ENCODE results near the gene RALGPS2. TPM values are rescaled to one million over a fixed set of nuclear protein-coding genes. Genes with fewer than 3 reads are reported as not detected.

RALGPS2 gene
- total RNA-seq, 1 donor from 2014 or later: 47.8 TPM

GRCh38 chr1:178870944-178871343 is 145.9 kb downstream of the RALGPS2 start, which contains the start of gene ANGPTL1:
Gene ANGPTL1, minus strand, starts transcription at chr1:178871077. Its CDS starts 5,301 bp downstream, at chr1:178865776.
- Mint-ChIP-seq H3K4me1 (ENCODE audit: unreplicated experiment) (peaks cover 34% of the 10 kb centered on the region), H3K36me3 (peaks cover 11% of the 10 kb centered on the region), H3K4me3 (peak within 1 kb of the TSS; percentile 83), H3K9me3 (no peaks in the 10 kb centered on the region), H3K27ac (peak within 1 kb of the TSS; percentile 28), H3K27me3 (no peaks in the 10 kb centered on the region)
- TF ChIP-seq, protein P1, sequence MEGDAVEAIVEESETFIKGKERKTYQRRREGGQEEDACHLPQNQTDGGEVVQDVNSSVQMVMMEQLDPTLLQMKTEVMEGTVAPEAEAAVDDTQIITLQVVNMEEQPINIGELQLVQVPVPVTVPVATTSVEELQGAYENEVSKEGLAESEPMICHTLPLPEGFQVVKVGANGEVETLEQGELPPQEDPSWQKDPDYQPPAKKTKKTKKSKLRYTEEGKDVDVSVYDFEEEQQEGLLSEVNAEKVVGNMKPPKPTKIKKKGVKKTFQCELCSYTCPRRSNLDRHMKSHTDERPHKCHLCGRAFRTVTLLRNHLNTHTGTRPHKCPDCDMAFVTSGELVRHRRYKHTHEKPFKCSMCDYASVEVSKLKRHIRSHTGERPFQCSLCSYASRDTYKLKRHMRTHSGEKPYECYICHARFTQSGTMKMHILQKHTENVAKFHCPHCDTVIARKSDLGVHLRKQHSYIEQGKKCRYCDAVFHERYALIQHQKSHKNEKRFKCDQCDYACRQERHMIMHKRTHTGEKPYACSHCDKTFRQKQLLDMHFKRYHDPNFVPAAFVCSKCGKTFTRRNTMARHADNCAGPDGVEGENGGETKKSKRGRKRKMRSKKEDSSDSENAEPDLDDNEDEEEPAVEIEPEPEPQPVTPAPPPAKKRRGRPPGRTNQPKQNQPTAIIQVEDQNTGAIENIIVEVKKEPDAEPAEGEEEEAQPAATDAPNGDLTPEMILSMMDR (conservative IDR thresholded peaks at IDR 0.05): no peak
- no peak for DNase-seq (ENCODE audit: extremely low spot score, unreplicated experiment)

- Mint-ChIP-seq H3K9me3 (no peaks in the 10 kb centered on the region), H3K36me3 (peaks cover 11% of the 10 kb centered on the region), H3K4me3 (peak overlapping the region; percentile 16), H3K27ac (peak overlapping the region; percentile 3), H3K27me3 (no peaks in the 10 kb centered on the region), H3K4me1 (ENCODE audit: unreplicated experiment) (peaks cover 30% of the 10 kb centered on the region)
- DNase-seq (ENCODE audit: extremely low spot score, unreplicated experiment): no peak
- TF ChIP-seq, protein P1 (conservative IDR thresholded peaks at IDR 0.05): no peak
Measured at GRCh38 chr1:178871551-178872320, 146.7 kb downstream of the RALGPS2 start.

GRCh38 chr1:178874966-178875365 is 149.9 kb downstream of the RALGPS2 start:
- no peaks in the 10 kb centered on the region for H3K27me3 Mint-ChIP-seq
- peaks cover 22% of the 10 kb centered on the region for H3K4me1 Mint-ChIP-seq (ENCODE audit: unreplicated experiment)
- H3K36me3 Mint-ChIP-seq: peaks cover 4% of the 10 kb centered on the region
- TF ChIP-seq, protein P1 (conservative IDR thresholded peaks at IDR 0.05): no peak
- H3K4me3 Mint-ChIP-seq: no peak overlapping the region
- DNase-seq (ENCODE audit: extremely low spot score, unreplicated experiment): no peak
- H3K27ac Mint-ChIP-seq: no peak overlapping the region
- no peaks in the 10 kb centered on the region for H3K9me3 Mint-ChIP-seq

GRCh38 chr1:178875936-178876335 is 150.9 kb downstream of the RALGPS2 start:
- peaks cover 9% of the 10 kb centered on the region for H3K36me3 Mint-ChIP-seq
- H3K4me1 Mint-ChIP-seq (ENCODE audit: unreplicated experiment): peaks cover 19% of the 10 kb centered on the region
- H3K9me3 Mint-ChIP-seq: no peaks in the 10 kb centered on the region
- TF ChIP-seq, protein P1 (conservative IDR thresholded peaks at IDR 0.05): no peak
- no peak for DNase-seq (ENCODE audit: extremely low spot score, unreplicated experiment)
- no peak overlapping the region for H3K4me3 Mint-ChIP-seq
- H3K27me3 Mint-ChIP-seq: no peaks in the 10 kb centered on the region
- no peak overlapping the region for H3K27ac Mint-ChIP-seq

- Mint-ChIP-seq H3K27ac (no peak overlapping the region), H3K4me3 (no peak overlapping the region), H3K4me1 (ENCODE audit: unreplicated experiment) (peaks cover 1% of the 10 kb centered on the region), H3K9me3 (no peaks in the 10 kb centered on the region), H3K27me3 (no peaks in the 10 kb centered on the region), H3K36me3 (peaks cover 10% of the 10 kb centered on the region)
- no peak for DNase-seq (ENCODE audit: extremely low spot score, unreplicated experiment)
- TF ChIP-seq, protein P1 (conservative IDR thresholded peaks at IDR 0.05): no peak
Measured at GRCh38 chr1:178877896-178878295, 152.9 kb downstream of the RALGPS2 start.

Data from type B pancreatic cell (in vitro differentiated cells).